SH-SY5Y (cell line): Measurements from ENCODE around the gene HAUS7.

ENCODE experiments used
- GATA2 ChIP-seq: IDR thresholded peaks from 2 replicates; pipeline ENCODE4 v1.6.1; 2011; ENCODE audit warnings: mild to moderate bottlenecking, low read depth, low read length
- GATA3 ChIP-seq: IDR thresholded peaks from 2 replicates; pipeline ENCODE4 v1.6.1; 2011; ENCODE audit warnings: low read depth, mild to moderate bottlenecking, low read length, moderate library complexity

DNA sequence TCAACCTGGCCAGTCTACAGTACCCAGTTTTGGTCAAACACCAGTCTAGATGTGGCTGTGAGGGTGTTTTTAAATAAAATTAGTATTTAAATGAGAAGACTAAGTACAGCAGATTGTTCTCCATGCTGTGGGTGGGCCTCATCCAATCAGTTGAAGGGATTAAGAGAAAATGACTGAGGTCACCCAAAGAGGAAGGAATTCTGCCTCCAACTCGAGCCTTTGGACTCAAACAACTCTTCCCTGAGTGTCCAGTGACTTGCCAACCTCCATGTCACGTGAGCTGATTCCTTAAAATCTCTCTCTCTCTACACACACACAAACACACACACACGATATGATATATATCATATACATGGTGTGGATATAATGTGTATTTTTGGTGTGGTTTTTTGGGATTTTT, 34.5 kb downstream of the HAUS7 start:
- no peak for TF ChIP-seq GATA2
- TF ChIP-seq GATA3 = no peak
